ENCODE data around the gene SMG6. TPM values are rescaled to one million over a fixed set of nuclear protein-coding genes. Genes with fewer than 3 reads are reported as not detected.

Gene SMG6
- total and polyA plus RNA-seq, 11 donors, result 12.2 to 38.6 (median 22.1) TPM

- peaks cover 0 to 32% (median 26%) of the 10 kb centered on the region in 9 donors for H3K36me3 ChIP-seq
- ATAC-seq, result peak; percentile 45 to 76 (median 71)
- no peak for TF ChIP-seq POLR2A (IDR thresholded peaks at IDR 0.05)
- TF ChIP-seq CTCF (IDR thresholded peaks at IDR 0.05), result no peak
- H3K9me3 ChIP-seq, result no peaks in the 10 kb centered on the region
- peak overlapping the region; percentile 74 to 95 (median 90) for H3K27ac ChIP-seq
- intact Hi-C loops (cut with DNase I), result loop anchor here in 1 of 10 donors (2.0 to 5.0 kb wide), 2 partner anchors 15 to 38 kb away; no protein-coding TSS in a partner anchor
- WGBS, 4 donors, result 48 to 63% (median 57%) methylated on average over 8 of the region's 8 CpGs
- H3K4me3 ChIP-seq, result no peak overlapping the region
- H3K4me1 ChIP-seq, result peaks cover 21 to 80% (median 69%) of the 10 kb centered on the region in 12 donors
- no peaks in the 10 kb centered on the region for H3K27me3 ChIP-seq
- DNase-seq, result peak in 4 of 5 donors; percentile 72 to 84 (median 78)
These were observed 219.4 kb downstream of the SMG6 start for GRCh38 chr17:2084036-2084765.

- Histone ChIP-seq H3K27me3 (no peaks in the 10 kb centered on the region), H3K9me3 (no peaks in the 10 kb centered on the region), H3K36me3 (peaks cover 0 to 38% (median 32%) of the 10 kb centered on the region in 9 donors), H3K27ac (peak overlapping the region; percentile 74 to 95 (median 90)), H3K4me3 (no peak overlapping the region), H3K4me1 (peaks cover 18 to 74% (median 64%) of the 10 kb centered on the region in 12 donors)
- TF ChIP-seq CTCF (IDR thresholded peaks at IDR 0.05) (peak in 1 of 12 donors; percentile 9), POLR2A (IDR thresholded peaks at IDR 0.05) (no peak)
- peak in 2 of 5 donors; percentile 44 to 49 for DNase-seq
- 23 to 37% (median 30%) methylated on average over 6 to 7 of the region's 7 CpGs for WGBS, 4 donors
- ATAC-seq, result peak in 3 of 4 donors; percentile 13 to 52 (median 33)
- intact Hi-C loops (cut with DNase I), result loop anchor here in 1 of 10 donors (2.0 to 5.0 kb wide), 2 partner anchors 15 to 39 kb away; no protein-coding TSS in a partner anchor
These were observed 220.0 kb downstream of the SMG6 start for GRCh38 chr17:2083613-2084035.

GRCh38 chr17:2082003-2082781 lies 221.4 kb downstream of the SMG6 start:
- TF ChIP-seq POLR2A (IDR thresholded peaks at IDR 0.05) (no peak), CTCF (IDR thresholded peaks at IDR 0.05) (no peak)
- intact Hi-C loops (cut with DNase I), result loop anchor here in 1 of 10 donors (5.0 kb wide), 1 partner anchor 40 kb away; no protein-coding TSS in a partner anchor
- no peak overlapping the region for H3K4me3 ChIP-seq
- H3K27ac ChIP-seq, result peak overlapping the region; percentile 12 to 95 (median 90)
- H3K27me3 ChIP-seq, result no peaks in the 10 kb centered on the region
- ATAC-seq (no peak), DNase-seq (no peak)
- H3K36me3 ChIP-seq, result peaks cover 0 to 52% (median 46%) of the 10 kb centered on the region in 9 donors
- 74 to 80% (median 78%) methylated on average over 9 of the region's 9 CpGs for WGBS, 4 donors
- H3K4me1 ChIP-seq, result peaks cover 12 to 62% (median 52%) of the 10 kb centered on the region in 12 donors
- no peaks in the 10 kb centered on the region for H3K9me3 ChIP-seq

Measured in heart left ventricle (tissue), 16 donors.